ENCODE data around the gene RNF4.

- TF ChIP-seq POLR2A (IDR thresholded peaks at IDR 0.05; ENCODE audit: low read depth) = no peak
- TF ChIP-seq POLR2AphosphoS5 (IDR thresholded peaks at IDR 0.05) = no peak
- TF ChIP-seq, protein P1, sequence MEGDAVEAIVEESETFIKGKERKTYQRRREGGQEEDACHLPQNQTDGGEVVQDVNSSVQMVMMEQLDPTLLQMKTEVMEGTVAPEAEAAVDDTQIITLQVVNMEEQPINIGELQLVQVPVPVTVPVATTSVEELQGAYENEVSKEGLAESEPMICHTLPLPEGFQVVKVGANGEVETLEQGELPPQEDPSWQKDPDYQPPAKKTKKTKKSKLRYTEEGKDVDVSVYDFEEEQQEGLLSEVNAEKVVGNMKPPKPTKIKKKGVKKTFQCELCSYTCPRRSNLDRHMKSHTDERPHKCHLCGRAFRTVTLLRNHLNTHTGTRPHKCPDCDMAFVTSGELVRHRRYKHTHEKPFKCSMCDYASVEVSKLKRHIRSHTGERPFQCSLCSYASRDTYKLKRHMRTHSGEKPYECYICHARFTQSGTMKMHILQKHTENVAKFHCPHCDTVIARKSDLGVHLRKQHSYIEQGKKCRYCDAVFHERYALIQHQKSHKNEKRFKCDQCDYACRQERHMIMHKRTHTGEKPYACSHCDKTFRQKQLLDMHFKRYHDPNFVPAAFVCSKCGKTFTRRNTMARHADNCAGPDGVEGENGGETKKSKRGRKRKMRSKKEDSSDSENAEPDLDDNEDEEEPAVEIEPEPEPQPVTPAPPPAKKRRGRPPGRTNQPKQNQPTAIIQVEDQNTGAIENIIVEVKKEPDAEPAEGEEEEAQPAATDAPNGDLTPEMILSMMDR (IDR thresholded peaks at IDR 0.05) = no peak
- TF ChIP-seq EP300 (IDR thresholded peaks at IDR 0.05) = no peak
Measured at GRCh38 chr4:2426711-2427275, 42.1 kb upstream of the RNF4 start.
